ENCODE results near the gene MTA3.
A peak's percentile ranks its signal among the peaks of the same experiment; 100 is the strongest.

The MTA3 gene

GRCh38 chr2:42593282-42593681 lies 24.9 kb downstream of the MTA3 start:
- Histone ChIP-seq H4K20me1 (ENCODE audit: insufficient read depth, low read length) (no peaks in the 10 kb centered on the region; the same call in 1 of the 2 replicates), H3K4me1 (ENCODE audit: insufficient read depth, low read length, severe bottlenecking) (peaks cover 23% of the 10 kb centered on the region), H3K27me3 (ENCODE audit: insufficient read depth, low read length) (no peaks in the 10 kb centered on the region), H3K36me3 (ENCODE audit: insufficient read depth, low read length) (peaks cover 61% of the 10 kb centered on the region), H3K9me3 (ENCODE audit: low read length) (no peaks in the 10 kb centered on the region), H3K27ac (ENCODE audit: low read depth, low read length, poor library complexity, severe bottlenecking) (no peak overlapping the region), H3K4me3 (ENCODE audit: low read depth, low read length, poor library complexity, severe bottlenecking) (no peak overlapping the region), H3K9ac (ENCODE audit: low read length) (no peak overlapping the region), H2AFZ (ENCODE audit: low read length) (no peak overlapping the region), H3F3A (ENCODE audit: insufficient read depth, low read length) (0 out of 2 replicates have a peak, but pooled peaks cover 1% of the 10 kb centered on the region), H3K9me2 (ENCODE audit: low read depth, low read length) (no peaks in the 10 kb centered on the region), H3K79me2 (ENCODE audit: insufficient read depth, low read length) (peaks cover 75% of the 10 kb centered on the region), H3K4me2 (ENCODE audit: low read length) (no peak overlapping the region)
- TF ChIP-seq CTCF (IDR thresholded peaks at IDR 0.05; ENCODE audit: low read length) (no peak), EZH2 (IDR thresholded peaks at IDR 0.05; ENCODE audit: borderline replicate concordance, low read length) (no peak)

DNA sequence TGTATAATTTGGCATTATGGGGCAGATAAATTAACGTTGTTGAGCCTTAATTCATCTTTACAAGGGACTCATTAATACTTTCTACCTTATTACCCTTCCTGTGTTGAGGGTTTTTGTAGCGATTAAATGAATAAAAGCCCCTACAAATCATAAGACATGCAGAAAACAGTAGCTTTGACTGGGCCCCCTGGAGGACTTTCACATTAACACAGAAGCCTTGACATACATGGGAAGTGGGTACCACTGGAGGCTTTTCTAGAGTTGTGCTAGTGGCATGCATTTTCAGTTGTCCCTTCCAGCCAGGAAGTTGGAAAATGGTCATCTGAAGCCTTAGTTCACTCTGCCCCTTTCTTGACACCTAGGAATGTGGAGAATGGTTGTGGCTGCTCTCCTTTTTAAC lies 30.2 kb downstream of the MTA3 start:
- H3K4me1 ChIP-seq (ENCODE audit: insufficient read depth, low read length, severe bottlenecking) = peaks cover 31% of the 10 kb centered on the region
- peak overlapping the region; percentile 80 for H3K4me2 ChIP-seq (ENCODE audit: low read length)
- H3K9ac ChIP-seq (ENCODE audit: low read length) = peak overlapping the region; percentile 57
- peaks cover 46% of the 10 kb centered on the region for H3K36me3 ChIP-seq (ENCODE audit: insufficient read depth, low read length)
- TF ChIP-seq EZH2 (IDR thresholded peaks at IDR 0.05; ENCODE audit: borderline replicate concordance, low read length) = no peak
- peak; percentile 64 for TF ChIP-seq CTCF (IDR thresholded peaks at IDR 0.05; ENCODE audit: low read length)
- H3F3A ChIP-seq (ENCODE audit: insufficient read depth, low read length) = 0 out of 2 replicates have a peak, but pooled peaks cover 4% of the 10 kb centered on the region
- H4K20me1 ChIP-seq (ENCODE audit: insufficient read depth, low read length) = no peaks in the 10 kb centered on the region
- no peaks in the 10 kb centered on the region for H3K27me3 ChIP-seq (ENCODE audit: insufficient read depth, low read length)
- H3K9me3 ChIP-seq (ENCODE audit: low read length) = no peaks in the 10 kb centered on the region
- no peaks in the 10 kb centered on the region for H3K9me2 ChIP-seq (ENCODE audit: low read depth, low read length)
- peaks cover 83% of the 10 kb centered on the region for H3K79me2 ChIP-seq (ENCODE audit: insufficient read depth, low read length)
- no peak overlapping the region for H2AFZ ChIP-seq (ENCODE audit: low read length)
- H3K4me3 ChIP-seq (ENCODE audit: low read depth, low read length, poor library complexity, severe bottlenecking) = peak overlapping the region; percentile 49
- peak overlapping the region; percentile 79 for H3K27ac ChIP-seq (ENCODE audit: low read depth, low read length, poor library complexity, severe bottlenecking)

GRCh38 chr2:42601076-42601475 lies 32.6 kb downstream of the MTA3 start:
- Histone ChIP-seq H3K9me2 (ENCODE audit: low read depth, low read length) (no peaks in the 10 kb centered on the region), H4K20me1 (ENCODE audit: insufficient read depth, low read length) (no peaks in the 10 kb centered on the region), H3K4me2 (ENCODE audit: low read length) (no peak overlapping the region), H2AFZ (ENCODE audit: low read length) (no peak overlapping the region), H3K9ac (ENCODE audit: low read length) (no peak overlapping the region), H3K79me2 (ENCODE audit: insufficient read depth, low read length) (peaks cover 75% of the 10 kb centered on the region), H3K4me3 (ENCODE audit: low read depth, low read length, poor library complexity, severe bottlenecking) (no peak overlapping the region), H3K27me3 (ENCODE audit: insufficient read depth, low read length) (no peaks in the 10 kb centered on the region), H3K36me3 (ENCODE audit: insufficient read depth, low read length) (peaks cover 40% of the 10 kb centered on the region), H3K9me3 (ENCODE audit: low read length) (no peaks in the 10 kb centered on the region), H3K4me1 (ENCODE audit: insufficient read depth, low read length, severe bottlenecking) (peaks cover 31% of the 10 kb centered on the region), H3F3A (ENCODE audit: insufficient read depth, low read length) (0 out of 2 replicates have a peak, but pooled peaks cover 4% of the 10 kb centered on the region), H3K27ac (ENCODE audit: low read depth, low read length, poor library complexity, severe bottlenecking) (no peak overlapping the region)
- TF ChIP-seq EZH2 (IDR thresholded peaks at IDR 0.05; ENCODE audit: borderline replicate concordance, low read length) (no peak), CTCF (IDR thresholded peaks at IDR 0.05; ENCODE audit: low read length) (no peak)

All from OCI-LY1 (cell line).